H1 (cell line): ENCODE measurements around the gene ZBTB9. TPM values are rescaled to one million over a fixed set of nuclear protein-coding genes. Genes with fewer than 3 reads are reported as not detected.
A peak's percentile ranks its signal among the peaks of the same experiment; 100 is the strongest.

Experiments
- CTCF ChIA-PET: fragments of 300-600 bp; sonication (Branson Sonifier 250); formaldehyde crosslinking; loops from one replicate; lab custom pipeline; 2021; ENCODE audit not compliant: partially characterized antibody; lab: Charles Lee
- POLR2A ChIA-PET: fragments of 300-600 bp; sonication (Branson Sonifier 250); formaldehyde crosslinking; loops from one replicate; lab custom pipeline; 2021; ENCODE audit warnings: inconsistent platforms; ENCODE audit not compliant: partially characterized antibody; lab: Charles Lee
- DNase-seq, 2 experiments: peaks; one replicate each; pipeline versions ENCODE4 v3.0.0 to v3.0.0-alpha.2; 2010 to 2022; ENCODE audit warnings: low spot score in 2 of 2, low read depth in 1 of 2, mixed read lengths in 1 of 2
- FAIRE-seq: peaks from 2 replicates; lab custom pipeline; 2011; peaks lifted over from hg19 to GRCh38; lab: Jason Lieb, UNC
- H2AFZ ChIP-seq: 2 replicates; pipeline ENCODE4 v1.8.1; 2012; ENCODE audit warnings: low read length, inconsistent platforms
- H2AK5ac ChIP-seq: 2 replicates; pipeline ENCODE4 v1.6.1; 2013; ENCODE audit warnings: low read depth, low read length
- H2BK120ac ChIP-seq: replicated peaks from 2 replicates; pipeline ENCODE3; 2013; ENCODE audit warnings: low read depth, low read length, inconsistent platforms
- H2BK12ac ChIP-seq: 2 replicates; pipeline ENCODE4 v1.6.1; 2013; ENCODE audit warnings: low read depth, low read length
- H2BK15ac ChIP-seq: 2 replicates; pipeline ENCODE4 v1.6.1; 2013; ENCODE audit warnings: low read length
- H2BK20ac ChIP-seq: 2 replicates; pipeline ENCODE4 v1.6.1; 2013; ENCODE audit warnings: low read length
- H2BK5ac ChIP-seq: 2 replicates; pipeline ENCODE4 v1.6.1; 2013; ENCODE audit warnings: low read depth, low read length
- H3K14ac ChIP-seq: 2 replicates; pipeline ENCODE4 v1.6.1; 2013; ENCODE audit warnings: inconsistent platforms; ENCODE audit not compliant: insufficient read length
- H3K18ac ChIP-seq: 2 replicates; pipeline ENCODE4 v1.6.1; 2013; ENCODE audit warnings: low read length; ENCODE audit errors: extremely low read depth
- H3K23ac ChIP-seq: 2 replicates; pipeline ENCODE4 v1.6.1; 2013; ENCODE audit warnings: inconsistent platforms; ENCODE audit not compliant: insufficient read length
- H3K23me2 ChIP-seq: 2 replicates; pipeline ENCODE4 v1.6.1; 2013; ENCODE audit warnings: low read depth, low read length
- H3K27ac ChIP-seq: 2 replicates; pipeline ENCODE4 v1.6.1; 2011; ENCODE audit warnings: low read depth, low read length, inconsistent platforms
- H3K27me3 ChIP-seq, 4 experiments: replicated peaks in 1 of 4; 1 replicate in 1 of 4; 2 replicates in 3 of 4; pipeline versions ENCODE4 v1.6.1 to v1.8.1; 2011 to 2013; ENCODE audit warnings: low read length in 3 of 4, mild to moderate bottlenecking in 3 of 4, inconsistent platforms in 2 of 4, mixed read lengths in 2 of 4, moderate library complexity in 1 of 4; ENCODE audit not compliant: control insufficient read depth in 3 of 4, insufficient read depth in 3 of 4; ENCODE audit errors: extremely low read depth in 1 of 4
- H3K36me3 ChIP-seq, 4 experiments: 2 replicates each; pipeline versions ENCODE4 v1.6.1 to v1.8.1; 2011 to 2013; ENCODE audit warnings: mild to moderate bottlenecking in 4 of 4, low read length in 3 of 4, moderate library complexity in 2 of 4, control low read depth in 1 of 4, inconsistent platforms in 1 of 4; ENCODE audit not compliant: insufficient read depth in 4 of 4, control insufficient read depth in 2 of 4
- H3K4ac ChIP-seq: replicated peaks from 2 replicates; pipeline ENCODE3; 2013; ENCODE audit warnings: low read length, low read depth, mixed read lengths, inconsistent platforms; ENCODE audit not compliant: insufficient read length
- H3K4me1 ChIP-seq, 4 experiments: replicated peaks in 1 of 4; 1 replicate in 1 of 4; 2 replicates in 3 of 4; pipeline versions ENCODE4 v1.6.1 to v1.8.1; 2011 to 2013; ENCODE audit warnings: low read length in 3 of 4, inconsistent platforms in 2 of 4, mixed read lengths in 1 of 4; ENCODE audit not compliant: insufficient read depth in 4 of 4, control insufficient read depth in 3 of 4
- H3K4me2 ChIP-seq, 2 experiments: 2 replicates each; pipeline versions ENCODE4 v1.6.1 to v1.8.1; 2011 to 2013; ENCODE audit warnings: low read depth in 2 of 2, low read length in 2 of 2, control low read depth in 1 of 2, inconsistent platforms in 1 of 2, mild to moderate bottlenecking in 1 of 2; ENCODE audit not compliant: insufficient read depth in 1 of 2
- H3K4me3 ChIP-seq, 4 experiments: fragments of 200-600, 300-600 bp in 1 of 4; sonication (generic), shearing (Covaris generic), sonication (Bioruptor Twin) in 1 of 4; 2 replicates each; pipeline versions ENCODE4 v1.5.1 to v1.8.1; 2011 to 2016; ENCODE audit warnings: low read length in 4 of 4, low read depth in 3 of 4, control low read depth in 2 of 4, inconsistent platforms in 2 of 4, mild to moderate bottlenecking in 2 of 4, mixed read lengths in 1 of 4, moderate library complexity in 1 of 4; ENCODE audit not compliant: insufficient read depth in 2 of 4; ENCODE audit errors: extremely low read depth in 1 of 4
- H3K56ac ChIP-seq: replicated peaks from 2 replicates; pipeline ENCODE3; 2013; ENCODE audit warnings: low read depth, mild to moderate bottlenecking, mixed read lengths, low read length, inconsistent platforms; ENCODE audit not compliant: insufficient read length
- H3K79me1 ChIP-seq: 2 replicates; pipeline ENCODE4 v1.6.1; 2013; ENCODE audit warnings: low read depth, low read length, control low read depth
- H3K79me2 ChIP-seq, 2 experiments: 2 replicates each; pipeline versions ENCODE4 v1.6.1 to v1.8.1; 2012 to 2013; ENCODE audit warnings: low read length in 2 of 2, mild to moderate bottlenecking in 2 of 2, inconsistent platforms in 1 of 2; ENCODE audit not compliant: insufficient read depth in 2 of 2, control insufficient read depth in 1 of 2
- H3K9ac ChIP-seq, 4 experiments: replicated peaks in 1 of 4; 1 replicate in 1 of 4; 2 replicates in 3 of 4; pipeline versions ENCODE4 v1.6.1 to v1.8.1; 2011 to 2013; ENCODE audit warnings: low read depth in 3 of 4, low read length in 3 of 4, control low read depth in 2 of 4, mild to moderate bottlenecking in 2 of 4, moderate library complexity in 2 of 4, inconsistent platforms in 1 of 4; ENCODE audit errors: extremely low read depth in 1 of 4
- H3K9me3 ChIP-seq, 2 experiments: 2 replicates each; pipeline versions ENCODE4 v1.6.1 to v1.8.1; 2012 to 2013; ENCODE audit warnings: mild to moderate bottlenecking in 2 of 2, moderate library complexity in 2 of 2, control low read depth in 1 of 2, inconsistent platforms in 1 of 2, low read depth in 1 of 2, low read length in 1 of 2, mixed read lengths in 1 of 2; ENCODE audit not compliant: insufficient read depth in 2 of 2
- H4K20me1 ChIP-seq, 2 experiments: replicated peaks in 1 of 2; 2 replicates each; pipeline versions ENCODE3 to v1.8.1; 2011 to 2013; ENCODE audit warnings: inconsistent platforms in 2 of 2, low read length in 2 of 2, mild to moderate bottlenecking in 1 of 2; ENCODE audit not compliant: insufficient read depth in 2 of 2, control insufficient read depth in 1 of 2
- H4K5ac ChIP-seq: 2 replicates; pipeline ENCODE4 v1.6.1; 2013; ENCODE audit warnings: low read length, low read depth, mixed read lengths, inconsistent platforms; ENCODE audit not compliant: insufficient read length
- H4K8ac ChIP-seq: 2 replicates; pipeline ENCODE4 v1.8.0; 2013; ENCODE audit warnings: mild to moderate bottlenecking, moderate library complexity, low read length, inconsistent platforms; ENCODE audit not compliant: insufficient read depth; ENCODE audit errors: extremely low read depth
- H4K91ac ChIP-seq: replicated peaks from 2 replicates; pipeline ENCODE3; 2013; ENCODE audit warnings: low read length, mixed read lengths, inconsistent platforms; ENCODE audit not compliant: insufficient read length
- CHD2 ChIP-seq: IDR thresholded peaks from 2 replicates; pipeline ENCODE4 v1.6.1; 2012; ENCODE audit warnings: low read length, improper control_type of control experiment
- CTBP2 ChIP-seq: IDR thresholded peaks from 2 replicates; pipeline ENCODE4 v1.7.0; 2011; ENCODE audit warnings: borderline replicate concordance, mild to moderate bottlenecking, moderate library complexity, mixed read lengths, low read length; ENCODE audit not compliant: insufficient read depth, insufficient read length
- EP300 ChIP-seq, 2 experiments: IDR thresholded peaks; 1 replicate in 1 of 2; 2 replicates in 1 of 2; pipeline ENCODE4 v1.6.1; 2011 to 2012; ENCODE audit warnings: low read depth in 2 of 2, low read length in 2 of 2, mild to moderate bottlenecking in 2 of 2, borderline replicate concordance in 1 of 2, inconsistent platforms in 1 of 2, moderate library complexity in 1 of 2
- KDM5A ChIP-seq: fragments of 200-600 bp; IDR thresholded peaks from 2 replicates; pipeline ENCODE4 v1.7.1; 2012; ENCODE audit warnings: mild to moderate bottlenecking, low read length, inconsistent platforms, mixed read lengths
- POU5F1 ChIP-seq: IDR thresholded peaks from 2 replicates; pipeline ENCODE4 v1.6.1; 2011; ENCODE audit warnings: low read depth, mild to moderate bottlenecking, low read length, moderate library complexity
- RXRA ChIP-seq: IDR thresholded peaks from 2 replicates; pipeline ENCODE4 v1.6.1; 2011; ENCODE audit warnings: low read depth, mild to moderate bottlenecking, low read length, moderate library complexity; ENCODE audit not compliant: insufficient read depth
- SP1 ChIP-seq: IDR thresholded peaks from 2 replicates; pipeline ENCODE4 v1.6.1; 2011; ENCODE audit warnings: low read depth, low read length
- SP4 ChIP-seq: IDR thresholded peaks from 2 replicates; pipeline ENCODE4 v1.6.1; 2012; ENCODE audit warnings: low read length, inconsistent platforms
- TCF12 ChIP-seq: IDR thresholded peaks from 2 replicates; pipeline ENCODE4 v1.6.1; 2011; ENCODE audit warnings: low read depth, mild to moderate bottlenecking, low read length
- ZNF274 ChIP-seq: IDR thresholded peaks from 2 replicates; pipeline ENCODE4 v1.7.0; 2012; ENCODE audit warnings: low read length, borderline replicate concordance; ENCODE audit errors: extremely low read depth
- WGBS, 2 experiments: shearing (Covaris generic) in 1 of 2; methylation state at CpG; one replicate each; pipeline versions ENCODE4 v1.1.6 to v1.1.7; 2013 to 2015; ENCODE audit warnings: low lambda C conversion rate in 2 of 2, mixed read lengths in 2 of 2, inconsistent platforms in 1 of 2, low coverage in 1 of 2, missing lambda C conversion rate in 1 of 2; ENCODE audit not compliant: insufficient replicate concordance in 2 of 2, insufficient coverage in 1 of 2, insufficient read length in 1 of 2; ENCODE audit errors: extremely low coverage in 1 of 2, missing lambda C conversion rate in 1 of 2; 5-methylcytosine and 5-hydroxymethylcytosine counted together
- polyA plus RNA-seq, 7 experiments: library from polyadenylated mRNA; depleted of rRNA in 3 of 7; stranded (reverse) in 5 of 7; unstranded in 2 of 7; fragments of >200 nt in 5 of 7; fragments of 200-250 nt in 2 of 7; gene quantifications; 1 replicate in 5 of 7; 2 replicates in 1 of 7; 4 replicates in 1 of 7; pipeline versions ENCODE4 v1.2.1 to v1.2.3, GENCODE V29; 2011 to 2013; ENCODE audit warnings: missing spikeins in 2 of 7, mixed read lengths in 2 of 7
- total RNA-seq: library from RNA; stranded (reverse); fragmentation: NEBNext Ultra II Directional; extraction: Animal tissue kit (Norgen Biotek cat#: 25700); gene quantifications from 2 replicates; pipeline ENCODE4 v1.2.1, GENCODE V29; 2021
- TF ChIP-seq, protein P1 (sequence below): IDR thresholded peaks from 2 replicates; pipeline ENCODE4 v1.6.1; 2011; ENCODE audit warnings: low read depth, mild to moderate bottlenecking, low read length; ENCODE audit not compliant: insufficient read depth

Gene ZBTB9
- total and polyA plus RNA-seq, 2 of the 8 experiments (the other 6 are each of a cell fraction or from before 2014, with no cell fraction given) = 16.9 to 20.2 TPM

DNA sequence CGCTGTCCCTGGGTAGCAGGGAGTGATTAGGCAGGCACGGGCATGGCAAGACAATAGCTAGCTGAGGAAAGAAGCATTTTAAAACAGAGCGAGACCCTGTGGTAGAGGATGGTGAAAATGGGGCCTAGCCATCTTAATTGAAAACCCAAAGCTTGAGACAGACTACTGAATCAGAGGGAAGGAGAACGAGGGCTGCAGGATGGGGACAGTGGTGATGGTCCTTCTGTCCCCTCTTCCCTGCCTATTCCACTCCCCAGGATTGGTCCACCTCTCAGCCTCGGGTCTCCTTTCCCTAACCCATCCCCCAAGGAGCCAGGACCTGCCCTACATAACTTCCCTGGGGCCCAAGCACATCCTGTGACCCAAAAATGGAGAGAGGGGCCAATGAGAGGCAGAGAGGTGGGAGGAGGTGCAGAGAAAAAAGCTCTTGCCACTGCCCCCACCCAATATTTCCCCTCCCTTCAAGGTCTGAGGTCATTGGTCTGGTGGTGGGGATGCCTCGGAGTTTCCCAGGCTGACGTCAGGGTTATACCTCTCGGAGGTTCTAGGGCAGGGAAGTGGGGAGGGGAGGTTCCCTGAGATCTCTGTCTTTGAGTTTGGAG, 35.6 kb upstream of the ZBTB9 start:
- peak overlapping the region; percentile 8; the same call in 1 of the 2 replicates for H2BK15ac ChIP-seq
- H4K20me1 ChIP-seq = peaks cover 4 to 13% of the 10 kb centered on the region in 2 experiments
- peak overlapping the region; percentile 72; the same call in 1 of the 2 replicates for H2BK20ac ChIP-seq
- H3K4me2 ChIP-seq = peak overlapping the region; percentile 89 to 93
- H2BK120ac ChIP-seq = peak overlapping the region; percentile 66
- H3K23me2 ChIP-seq = peaks cover 21% of the 10 kb centered on the region
- H3K9ac ChIP-seq = peak overlapping the region in 3 of 4 experiments; percentile 62 to 70 (median 69); a peak in 6 of 7 replicates
- H2BK5ac ChIP-seq = peak overlapping the region; percentile 53
- no peak for FAIRE-seq
- 17% methylated on average over 8 of the region's 8 CpGs; no CpG with 5 or more reads in 1 of the 2 experiments for WGBS, 2 experiments
- peak overlapping the region; percentile 89 for H3K27ac ChIP-seq
- peak overlapping the region; percentile 30 for H3K4ac ChIP-seq
- H2AK5ac ChIP-seq = peak overlapping the region; percentile 79
- H3K36me3 ChIP-seq = peaks cover 7 to 34% (median 21%) of the 10 kb centered on the region in 4 experiments; a peak in 7 of 8 replicates
- H3K9me3 ChIP-seq = no peaks in the 10 kb centered on the region
- CTCF ChIA-PET = interaction anchor here (0.6 to 5.7 kb wide), 11 partner anchors 6 to 204 kb away, joined by 3 to 37 read pairs (median 3); partner anchors contain the start of gene ZBTB22
- DNase-seq = peak in 1 of 2 experiments; percentile 55
- H3K27me3 ChIP-seq = no peaks in the 10 kb centered on the region
- peak overlapping the region; percentile 37 for H3K56ac ChIP-seq
- peaks cover 8 to 34% (median 15%) of the 10 kb centered on the region in 4 experiments for H3K4me1 ChIP-seq
- peaks cover 12% of the 10 kb centered on the region; the same call in 1 of the 2 replicates for H3K79me1 ChIP-seq
- peak overlapping the region; percentile 68 for H3K18ac ChIP-seq
- peak overlapping the region; percentile 45; the same call in 1 of the 2 replicates for H2BK12ac ChIP-seq
- H4K8ac ChIP-seq = peak overlapping the region; percentile 63; the same call in 1 of the 2 replicates
- peaks cover 19 to 57% of the 10 kb centered on the region in 2 experiments for H3K79me2 ChIP-seq
- POLR2A ChIA-PET = interaction anchor here (0.6 to 4.4 kb wide), 16 partner anchors 9 to 214 kb away, joined by 3 to 82 read pairs (median 4); partner anchors contain the start of genes B3GALT4, RGL2, RPS18 and VPS52
- H3K4me3 ChIP-seq = peak overlapping the region; percentile 75 to 99 (median 93); a peak in 7 of 8 replicates
- H4K91ac ChIP-seq = peak overlapping the region; percentile 85
- no peak overlapping the region for H3K23ac ChIP-seq
- H2AFZ ChIP-seq = no peak overlapping the region
- peak overlapping the region; percentile 35 for H4K5ac ChIP-seq
- no peak overlapping the region for H3K14ac ChIP-seq
- TF ChIP-seq CTBP2 = no peak
- no peak for TF ChIP-seq TCF12
- TF ChIP-seq POU5F1 = no peak
- peak; percentile 17; the same call in 1 of the 2 replicates for TF ChIP-seq SP1
- TF ChIP-seq EP300 (IDR thresholded peaks at IDR 0.05; ENCODE audit: borderline replicate concordance in 1 of 2, low read depth in 2 of 2, low read length in 2 of 2) = no peak
- TF ChIP-seq, protein P1, sequence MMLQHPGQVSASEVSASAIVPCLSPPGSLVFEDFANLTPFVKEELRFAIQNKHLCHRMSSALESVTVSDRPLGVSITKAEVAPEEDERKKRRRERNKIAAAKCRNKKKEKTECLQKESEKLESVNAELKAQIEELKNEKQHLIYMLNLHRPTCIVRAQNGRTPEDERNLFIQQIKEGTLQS = no peak
- TF ChIP-seq KDM5A = no peak
- no peak for TF ChIP-seq RXRA
- no peak for TF ChIP-seq SP4
- no peak for TF ChIP-seq ZNF274
- no peak for TF ChIP-seq CHD2
